ENCODE data around the gene INAFM1.
"Not testable (repeated sequence)": the region's sequence is repeated elsewhere in the genome, so short reads cannot be mapped to it uniquely, and the experiment has no call there.

The INAFM1 gene

DNA sequence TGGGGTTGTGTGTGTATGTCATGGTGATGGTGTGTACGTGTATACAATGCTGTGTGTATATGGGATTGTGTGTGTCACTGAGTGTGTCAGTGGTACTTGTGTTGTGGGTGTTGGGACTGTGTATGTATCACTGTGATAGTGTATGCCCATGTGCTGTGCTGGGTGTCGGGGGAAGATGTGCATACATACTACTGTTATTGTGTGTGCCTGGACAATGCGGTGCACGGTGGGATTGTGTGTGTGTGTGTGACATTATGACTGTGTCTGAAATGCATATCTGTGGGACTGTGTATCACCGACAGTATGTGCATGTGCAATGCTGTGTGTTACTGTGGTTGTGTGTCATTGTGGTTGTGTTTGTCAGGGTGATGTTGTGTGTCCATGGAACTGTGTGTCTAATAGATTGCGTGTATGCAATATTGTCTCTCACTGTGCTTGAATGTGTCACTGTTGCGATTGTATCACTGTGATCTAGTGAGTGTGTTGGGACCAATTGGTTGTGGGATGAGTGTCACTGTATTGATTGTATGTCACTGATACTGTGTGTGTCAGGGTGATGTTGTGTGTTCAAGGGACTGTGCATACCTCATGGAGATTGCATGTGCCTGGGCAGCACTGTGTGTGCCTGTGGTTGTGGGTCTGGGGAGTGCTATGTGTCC, 32.6 kb upstream of the INAFM1 start:
- DNase-seq, result no peak

GRCh38 chr19:47243364-47243775, 31.3 kb upstream of the INAFM1 start:
- DNase-seq, result no peak

- peak; percentile 92 for DNase-seq
These were observed 30.7 kb upstream of the INAFM1 start for GRCh38 chr19:47243776-47244547.

DNA sequence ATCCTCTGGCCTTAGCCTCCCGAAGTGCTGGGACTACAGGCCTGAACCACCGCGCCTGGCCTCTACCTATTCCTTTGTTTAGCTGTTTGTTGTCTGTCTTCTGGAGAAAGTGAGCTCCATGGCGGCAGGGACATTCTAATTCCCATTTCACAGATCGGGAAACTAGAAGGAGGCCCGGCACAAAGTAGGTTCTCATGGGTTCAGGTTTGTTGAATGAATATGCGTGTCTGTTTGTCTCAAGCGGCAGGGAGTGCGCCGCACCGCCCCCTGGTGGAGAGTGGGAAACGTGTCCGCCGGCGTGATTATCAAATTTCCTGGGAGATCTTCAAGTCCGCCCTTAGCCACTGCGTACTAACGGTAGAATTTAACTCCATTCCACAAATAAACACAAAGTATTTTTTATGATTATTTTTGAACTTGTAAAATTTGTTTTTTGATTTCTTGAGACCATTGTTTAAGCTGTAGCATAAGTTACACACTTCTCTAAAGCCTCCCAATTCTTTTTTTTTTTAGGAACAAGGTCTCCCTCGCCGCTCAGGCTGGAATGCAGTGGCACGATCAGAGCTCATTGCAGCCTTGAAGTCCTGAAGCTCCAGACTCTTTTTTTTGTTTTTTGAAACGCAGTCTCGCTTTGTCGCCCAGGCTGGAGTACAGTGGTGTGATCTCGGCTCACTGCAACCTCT, 27.2 kb upstream of the INAFM1 start:
- DNase-seq, result peak; percentile 86

DNA sequence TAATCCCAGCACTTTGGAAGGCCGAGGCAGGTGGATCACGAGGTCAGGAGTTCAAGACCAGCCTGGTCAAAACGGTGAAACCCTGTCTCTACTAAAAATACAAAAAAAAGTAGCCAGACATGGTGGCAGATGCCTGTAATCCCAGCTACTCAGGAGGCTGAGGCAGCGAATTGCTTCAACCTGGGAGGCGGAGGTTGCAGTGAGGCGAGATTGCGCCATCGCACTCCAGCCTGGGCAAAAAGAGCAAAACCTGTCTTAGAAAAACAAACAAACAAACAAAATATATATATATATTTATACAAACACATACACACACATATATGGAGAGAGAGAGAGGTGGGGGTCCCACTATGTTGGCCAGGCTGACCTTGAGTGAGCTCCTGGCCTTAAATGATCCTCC, 21.7 kb upstream of the INAFM1 start:
- not testable (repeated sequence) for DNase-seq

GRCh38 chr19:47253467-47253881, 21.2 kb upstream of the INAFM1 start:
- no peak for DNase-seq

DNA sequence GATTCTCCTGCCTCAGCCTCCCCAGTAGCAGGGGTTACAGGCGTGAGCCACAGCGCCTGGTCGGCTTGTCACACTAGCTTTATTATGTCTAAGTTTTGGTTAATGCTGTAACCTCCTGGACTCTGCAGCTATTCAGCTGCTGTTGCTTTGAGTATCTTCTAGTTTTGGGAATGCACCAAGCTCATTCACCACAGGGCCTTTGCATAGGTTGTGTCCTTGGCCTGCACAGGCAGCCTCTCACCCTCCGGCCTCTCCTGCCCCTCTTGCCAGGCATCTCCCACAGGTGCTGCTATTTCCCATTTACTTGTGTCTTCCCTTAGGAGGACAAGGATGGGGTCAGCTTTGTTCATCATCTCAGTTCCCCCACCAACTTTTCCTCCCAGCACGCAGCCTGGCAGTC, 20.7 kb upstream of the INAFM1 start:
- no peak for DNase-seq

DNA sequence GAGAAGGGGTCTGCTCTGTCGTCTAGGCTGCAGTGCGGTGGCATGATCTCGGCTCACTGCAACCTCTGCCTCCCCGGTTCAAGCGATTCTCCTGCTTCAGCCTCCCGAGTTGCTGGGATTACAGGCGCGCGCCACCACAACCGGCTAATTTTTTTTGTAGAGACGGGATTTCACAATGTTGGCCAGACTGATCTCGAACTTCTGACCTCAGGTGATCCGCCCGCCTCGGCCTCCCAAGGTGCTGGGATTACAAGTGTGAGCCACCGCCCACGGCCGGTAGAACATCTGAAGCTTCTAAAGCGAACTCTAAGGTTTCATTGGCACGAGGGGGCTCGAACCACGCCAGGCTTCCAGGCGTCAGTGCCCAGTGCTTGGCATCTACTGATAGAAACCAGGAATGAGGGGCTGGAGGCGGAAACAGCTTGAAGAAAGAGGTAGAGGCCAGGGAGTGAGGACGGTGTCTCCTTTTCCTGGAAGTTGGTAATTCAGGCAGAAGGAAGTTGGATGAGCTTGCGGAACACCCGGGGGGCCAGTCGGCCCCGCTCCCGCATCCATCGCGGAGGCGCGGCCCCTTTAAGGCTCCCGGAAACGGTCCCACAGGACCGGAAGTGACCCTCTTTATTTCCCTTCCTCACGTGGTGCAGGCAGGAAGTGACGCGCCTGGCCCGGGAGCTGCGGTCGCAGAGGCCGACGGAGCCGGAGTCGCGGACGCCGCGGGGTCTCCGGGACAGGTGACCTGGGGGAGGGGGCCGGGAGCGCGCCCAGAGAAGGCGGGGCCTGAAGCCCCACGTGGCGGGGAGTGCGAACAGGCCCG, 18.6 kb upstream of the INAFM1 start, which contains the start of gene CCDC9:
Gene CCDC9, plus strand, starts transcription at position 647 of the 814 bp plus-strand sequence. CDS start 1,876 bp downstream, outside the sequence.
- DNase-seq, result peak; percentile 94

DNA sequence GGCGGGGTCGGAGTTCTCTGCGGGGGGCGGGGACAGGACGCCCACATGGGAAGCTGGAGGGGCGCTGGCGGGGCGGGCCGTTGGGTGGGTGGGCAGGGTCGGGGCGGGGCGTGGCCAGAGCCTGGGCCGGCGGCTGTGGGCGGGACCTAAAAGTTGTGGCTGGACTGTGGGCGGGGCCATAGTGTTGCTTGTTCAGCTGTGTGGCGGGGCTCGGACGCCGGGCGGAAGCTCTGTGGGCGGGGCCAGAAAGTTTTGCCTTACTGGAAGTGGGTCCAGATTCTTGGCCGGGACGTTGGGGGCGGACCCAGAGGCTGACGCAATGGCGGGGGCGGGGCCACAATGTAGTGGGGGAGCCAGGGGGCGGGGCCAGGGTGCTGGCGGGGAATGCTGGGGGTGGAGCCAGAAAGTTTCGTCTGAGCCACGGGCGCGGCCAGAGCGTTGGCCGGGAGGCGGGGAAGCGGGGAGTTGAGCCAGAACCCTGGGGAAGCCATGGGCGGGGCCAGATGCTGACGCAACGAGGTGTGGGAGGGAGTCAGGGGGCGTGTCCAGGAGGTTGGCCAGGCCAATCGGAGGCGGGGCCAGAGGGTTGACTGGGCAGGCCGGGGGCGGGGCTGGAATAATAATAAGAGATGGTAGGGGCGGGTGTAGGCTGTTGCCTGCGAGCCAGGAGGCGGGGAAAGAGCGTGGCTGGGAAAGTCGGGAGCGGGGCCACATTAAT, 17.8 kb upstream of the INAFM1 start:
- peak; percentile 99 for DNase-seq

DNA sequence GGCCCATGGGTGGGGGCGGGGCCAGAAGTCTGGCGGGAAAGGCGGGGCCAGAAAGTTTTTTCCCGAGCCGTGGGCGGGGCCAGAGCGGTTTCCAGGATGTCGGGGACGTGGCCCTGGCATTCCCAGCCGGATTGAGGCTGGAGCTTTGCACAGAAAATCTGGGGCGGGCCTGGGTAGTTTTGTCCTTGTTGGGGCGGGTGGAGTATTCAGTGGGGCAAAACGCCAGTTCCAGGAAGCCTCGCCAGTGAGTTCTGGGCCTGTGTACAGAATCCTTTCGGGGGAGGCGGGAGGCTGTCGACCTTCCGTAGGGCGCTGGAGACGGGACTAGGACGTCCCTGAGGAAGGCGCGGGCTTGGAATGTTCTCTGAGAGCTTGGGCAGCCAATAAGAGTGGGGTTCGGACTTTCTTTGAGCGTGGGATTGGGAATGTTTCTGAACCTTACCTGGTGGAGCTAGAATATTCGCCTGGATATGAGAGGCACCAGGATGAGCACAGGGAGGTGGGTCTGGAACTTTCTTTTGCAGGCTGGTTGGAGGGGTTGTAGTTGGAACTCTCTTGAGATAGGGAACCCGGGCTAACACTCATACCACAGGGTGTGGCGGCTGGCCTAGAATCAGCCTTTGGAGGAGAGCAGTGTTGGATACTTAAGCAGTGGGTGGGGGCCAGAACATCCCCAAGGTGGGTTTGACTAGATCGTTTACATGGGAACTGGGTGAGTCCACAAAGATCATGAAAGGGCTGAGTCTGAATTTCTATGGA, 17.1 kb upstream of the INAFM1 start:
- DNase-seq, result no peak

GRCh38 chr19:47258434-47258833, 16.3 kb upstream of the INAFM1 start:
- DNase-seq, result no peak

DNA sequence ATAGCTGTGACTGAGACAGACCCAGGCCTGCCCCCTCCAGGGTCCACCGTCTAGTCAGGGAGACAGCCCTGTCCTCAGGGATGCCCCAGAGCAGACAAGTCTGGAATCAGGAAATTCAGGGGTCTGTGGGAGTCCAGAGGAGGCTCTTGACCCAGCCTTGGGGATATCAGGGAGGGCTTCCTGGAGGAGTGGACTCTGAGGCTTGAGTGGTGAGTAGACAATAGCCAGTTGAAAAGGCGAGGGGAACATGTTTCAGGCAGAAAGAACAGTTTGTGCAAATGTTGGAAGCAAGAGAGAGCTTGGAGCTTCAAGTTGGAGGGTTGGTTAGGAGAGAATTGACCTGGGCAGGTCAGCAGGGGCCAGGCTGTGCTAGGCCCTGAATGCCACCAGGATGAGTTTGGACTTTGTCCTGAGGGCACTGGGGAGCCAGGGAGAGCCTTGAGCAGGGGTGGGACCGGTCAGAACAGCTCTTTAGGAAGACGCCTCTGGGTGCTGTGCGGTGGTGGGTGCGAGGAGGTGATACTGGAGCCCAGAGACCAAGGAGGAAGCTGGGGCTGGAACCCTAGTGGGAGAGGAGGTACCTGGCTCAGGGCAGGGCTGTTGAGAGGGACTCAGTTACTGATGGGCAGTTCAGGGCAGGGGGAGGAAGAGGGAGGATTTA, 15.7 kb upstream of the INAFM1 start:
- no peak for DNase-seq

DNA sequence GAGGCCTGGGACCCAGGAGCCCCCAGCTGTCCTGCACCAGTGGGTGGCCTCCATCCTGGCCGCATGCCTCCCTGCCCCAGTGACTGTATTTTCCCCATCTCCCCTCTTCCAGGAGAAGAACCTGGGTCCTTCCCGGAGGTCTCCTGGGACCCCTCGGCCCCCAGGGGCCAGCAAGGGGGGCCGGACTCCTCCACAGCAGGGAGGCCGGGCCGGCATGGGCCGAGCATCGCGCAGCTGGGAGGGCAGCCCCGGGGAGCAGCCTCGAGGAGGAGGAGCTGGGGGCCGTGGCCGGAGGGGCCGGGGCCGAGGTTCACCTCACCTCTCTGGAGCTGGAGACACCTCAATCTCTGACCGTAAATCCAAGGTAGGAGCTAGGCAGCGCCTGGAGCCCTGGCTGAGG, 14.2 kb upstream of the INAFM1 start:
- no peak for DNase-seq

GRCh38 chr19:47261946-47262793, 12.5 kb upstream of the INAFM1 start:
- DNase-seq, result not testable (repeated sequence)

DNA sequence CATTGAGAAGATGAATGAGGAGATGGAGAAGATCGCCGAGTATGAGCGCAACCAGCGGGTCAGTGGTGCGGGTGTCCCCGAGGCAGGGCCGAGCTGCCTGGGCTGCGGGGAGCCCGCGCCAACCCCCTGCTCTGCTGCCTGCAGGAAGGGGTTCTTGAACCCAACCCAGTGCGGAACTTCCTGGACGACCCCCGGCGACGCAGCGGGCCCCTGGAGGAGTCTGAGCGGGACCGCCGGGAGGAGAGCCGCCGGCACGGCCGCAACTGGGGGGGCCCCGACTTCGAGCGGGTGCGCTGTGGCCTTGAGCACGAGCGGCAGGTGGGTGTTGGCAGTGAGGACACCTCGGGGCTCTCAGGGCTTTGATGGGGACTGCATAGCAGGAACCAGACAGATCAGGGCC, 10.1 kb upstream of the INAFM1 start:
- no peak for DNase-seq

DNA sequence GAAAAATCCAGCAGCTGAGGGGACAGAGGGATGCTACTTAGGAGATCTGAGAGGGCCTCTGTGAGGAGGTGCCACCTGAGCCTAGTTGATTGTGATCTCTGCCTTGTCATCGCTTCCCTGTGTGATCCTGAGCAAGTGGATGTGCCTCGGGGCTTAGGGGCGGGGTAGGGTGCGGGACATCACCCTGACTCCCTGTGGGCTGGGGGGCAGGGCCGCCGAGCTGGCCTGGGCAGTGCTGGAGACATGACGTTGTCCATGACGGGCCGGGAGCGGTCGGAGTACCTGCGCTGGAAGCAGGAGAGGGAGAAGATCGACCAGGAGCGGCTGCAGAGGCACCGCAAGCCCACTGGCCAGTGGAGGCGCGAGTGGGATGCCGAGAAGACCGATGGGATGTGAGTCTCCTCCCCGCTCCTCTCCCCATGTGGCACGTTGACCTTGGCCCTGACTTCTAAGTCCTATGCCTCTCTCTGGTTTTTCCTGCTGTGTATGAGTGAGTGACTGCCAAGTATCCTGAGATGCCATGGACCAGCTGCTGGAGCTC, 8.2 kb upstream of the INAFM1 start:
- no peak for DNase-seq

DNA sequence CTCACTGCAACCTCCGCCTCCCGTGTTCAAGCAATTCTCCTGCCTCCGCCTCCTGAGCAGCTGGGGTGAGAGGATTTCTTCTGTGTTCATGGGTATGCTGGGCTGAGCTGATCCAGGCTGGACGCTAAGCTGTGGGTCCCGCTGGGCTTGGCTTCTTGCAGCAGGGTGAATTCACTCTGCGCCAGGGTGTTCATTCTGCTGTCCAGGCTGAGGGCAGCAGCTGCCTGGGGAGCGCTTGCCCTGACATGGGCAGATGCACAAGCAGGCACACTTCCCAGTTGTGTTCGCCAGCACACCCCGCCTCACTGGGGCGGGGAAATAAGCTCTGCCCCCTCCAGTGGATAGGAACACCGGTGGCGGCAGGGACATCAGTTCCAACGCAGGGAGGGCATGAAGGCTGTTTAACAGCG, 7.3 kb upstream of the INAFM1 start:
- DNase-seq, result no peak

DNA sequence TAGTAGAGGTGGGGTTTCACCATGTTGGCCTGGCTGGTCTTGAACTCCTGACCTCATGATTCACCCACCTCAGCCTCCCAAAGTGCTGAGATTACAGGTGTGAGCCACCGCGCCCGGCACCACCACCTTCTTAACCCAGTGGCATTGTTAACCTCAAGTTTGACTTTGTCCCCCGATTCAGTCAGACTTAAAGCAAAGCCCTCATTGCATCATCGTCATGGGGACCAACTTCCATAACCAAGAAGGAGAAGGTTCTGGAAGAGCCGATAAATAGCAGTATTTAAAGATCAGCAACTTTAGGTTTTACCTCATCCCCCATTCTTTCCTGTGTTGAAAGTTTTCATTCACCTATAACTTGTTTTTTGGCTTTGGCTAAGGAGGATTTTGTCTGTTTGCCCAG, 6.7 kb upstream of the INAFM1 start:
- DNase-seq, result no peak

DNA sequence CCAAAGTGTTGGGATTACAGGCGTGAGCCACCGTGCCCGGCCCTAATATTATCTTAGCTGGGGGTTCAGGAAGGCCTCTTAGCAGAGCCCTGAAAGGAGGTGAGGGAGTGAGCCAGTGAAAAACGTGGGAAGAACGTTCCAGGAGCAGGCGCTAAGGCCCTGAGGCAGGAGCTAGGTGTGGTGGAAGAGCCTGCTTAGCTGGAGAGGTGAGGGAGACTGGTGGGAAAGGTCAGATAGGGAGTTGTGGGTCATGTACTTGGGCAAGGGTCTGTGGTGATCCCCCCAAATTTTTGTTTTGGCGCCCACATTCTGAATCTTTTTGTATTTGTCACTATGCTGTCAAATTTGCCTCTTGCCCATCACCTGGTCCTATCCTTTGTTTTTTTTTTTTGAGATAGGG, 5.1 kb upstream of the INAFM1 start:
- no peak for DNase-seq

DNA sequence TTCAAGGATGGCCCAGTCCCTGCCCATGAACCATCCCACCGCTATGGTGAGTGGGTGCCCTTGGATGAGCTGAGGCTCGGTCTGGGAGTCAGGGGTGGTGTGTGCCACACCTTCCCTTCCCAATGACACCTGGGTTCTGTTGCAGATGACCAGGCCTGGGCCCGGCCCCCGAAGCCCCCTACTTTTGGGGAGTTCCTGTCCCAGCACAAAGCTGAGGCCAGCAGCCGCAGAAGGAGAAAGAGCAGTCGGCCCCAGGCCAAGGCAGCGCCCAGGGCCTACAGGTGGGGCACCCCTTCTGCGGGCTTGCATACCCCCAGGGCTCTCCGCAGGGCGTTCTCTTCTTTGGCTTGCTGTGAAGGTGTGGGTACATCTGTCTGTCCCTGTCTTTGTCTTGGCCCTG, 4.3 kb upstream of the INAFM1 start:
- no peak for DNase-seq

Data from activated CD4-positive, CD25-positive, alpha-beta regulatory T cell treated with anti-CD3 and anti-CD28 coated beads, Interleukin-2, amount 50 U/mL, for 72 hours (primary cell).